Body of pancreas (tissue), 4 donors: Measurements from ENCODE around the gene ZBTB16. TPM values are rescaled to one million over a fixed set of nuclear protein-coding genes. Genes with fewer than 3 reads are reported as not detected.

ENCODE experiments used
- ATAC-seq: fragments of 150-250 bp; one replicate; pipeline ENCODE4 v1.9.1; 2016
- DNase-seq, 4 donors: peaks; one replicate each; pipeline ENCODE4 v3.0.0-alpha.2; 2019
- H3K27ac ChIP-seq, 4 donors: fragments of 200-600 bp; sonication (generic); 1 replicate in 3 of 4; 2 replicates in 1 of 4; pipeline versions ENCODE4 v1.5.1 to v1.6.1; 2016 to 2019; ENCODE audit warnings: mild to moderate bottlenecking in 1 of 4, mixed read lengths in 1 of 4, moderate library complexity in 1 of 4
- H3K27me3 ChIP-seq, 2 donors: fragments of 200-600 bp; sonication (generic); one replicate each; pipeline ENCODE4 v1.6.0; 2016; ENCODE audit warnings: mild to moderate bottlenecking in 1 of 2
- H3K36me3 ChIP-seq, 2 donors: fragments of 200-600 bp; sonication (generic); replicated peaks in 1 of 2; 2 replicates each; pipeline ENCODE4 v1.5.1; 2016; ENCODE audit warnings: low read depth in 2 of 2; ENCODE audit not compliant: insufficient read depth in 1 of 2
- H3K4me1 ChIP-seq: fragments of 200-600 bp; sonication (generic); one replicate; pipeline ENCODE4 v1.6.0; 2016
- H3K4me3 ChIP-seq, 2 donors: fragments of 200-600 bp; sonication (generic); 1 replicate in 1 of 2; 2 replicates in 1 of 2; pipeline ENCODE4 v1.5.1; 2016 to 2019
- H3K9me3 ChIP-seq, 3 donors: fragments of 200-600 bp; sonication (generic); 1 replicate in 2 of 3; 2 replicates in 1 of 3; pipeline ENCODE4 v1.5.1; 2016
- CTCF ChIP-seq, 7 experiments: fragments of 450-650 bp in 4 of 7; fragments of 200-600 bp in 3 of 7; sonication (generic) in 3 of 7; IDR thresholded peaks; one replicate each; pipeline ENCODE4 v1.5.1; 2016 to 2019; ENCODE audit warnings: antibody characterized with exemption in 7 of 7
- POLR2A ChIP-seq, 3 donors: fragments of 450-650 bp; IDR thresholded peaks; one replicate each; pipeline ENCODE4 v1.6.1; 2016; ENCODE audit warnings: antibody characterized with exemption in 3 of 3, mild to moderate bottlenecking in 2 of 3
- WGBS, 2 donors: methylation state at CpG; one replicate each; pipeline ENCODE4 v1.1.5; 2017; 5-methylcytosine and 5-hydroxymethylcytosine counted together
- intact Hi-C: fragments of 100-400 bp; cut with DNase I; formaldehyde crosslinking; loops from one replicate; pipeline ENCODE4 v1.15.1; 2023
- total RNA-seq, 2 donors: library from RNA; depleted of rRNA; stranded (reverse); fragments of >200 nt; gene quantifications; one replicate each; pipeline ENCODE4 v1.1.0, GENCODE V29; 2016

ZBTB16 gene
- total RNA-seq, 2 donors from 2014 or later = 96.5 to 150 TPM

- no peak for DNase-seq
- peaks cover 93% of the 10 kb centered on the region for H3K4me1 ChIP-seq
Observed at GRCh38 chr11:114115451-114115928, 56.0 kb downstream of the ZBTB16 start.

GRCh38 chr11:114116357-114116756 is 56.8 kb downstream of the ZBTB16 start:
- 93 to 94% methylated on average over 5 of the region's 5 CpGs for WGBS, 2 donors
- H3K4me1 ChIP-seq = peaks cover 93% of the 10 kb centered on the region
- no peak overlapping the region for H3K27ac ChIP-seq
- H3K27me3 ChIP-seq = no peaks in the 10 kb centered on the region
- ATAC-seq = no peak
- TF ChIP-seq POLR2A (IDR thresholded peaks at IDR 0.05) = no peak
- no peak for TF ChIP-seq CTCF (IDR thresholded peaks at IDR 0.05)
- intact Hi-C loops = no loop called here
- no peak for DNase-seq
- no peaks in the 10 kb centered on the region for H3K36me3 ChIP-seq
- H3K4me3 ChIP-seq = no peak overlapping the region
- no peaks in the 10 kb centered on the region for H3K9me3 ChIP-seq

More at GRCh38 chr11:114115451-114115928, 56.0 kb downstream of the ZBTB16 start:
- intact Hi-C loops = no loop called here
- Histone ChIP-seq H3K9me3 (no peaks in the 10 kb centered on the region), H3K27ac (no peak overlapping the region), H3K36me3 (no peaks in the 10 kb centered on the region), H3K4me3 (no peak overlapping the region), H3K27me3 (no peaks in the 10 kb centered on the region)
- no peak for ATAC-seq
- no peak for TF ChIP-seq POLR2A (IDR thresholded peaks at IDR 0.05)
- no peak for TF ChIP-seq CTCF (IDR thresholded peaks at IDR 0.05)
- 81 to 87% methylated on average over 14 of the region's 14 CpGs for WGBS, 2 donors

- 94% methylated on average over 3 of the region's 3 CpGs for WGBS, 2 donors
- TF ChIP-seq CTCF (IDR thresholded peaks at IDR 0.05) (no peak), POLR2A (IDR thresholded peaks at IDR 0.05) (no peak)
Observed at GRCh38 chr11:114116800-114117199, 57.3 kb downstream of the ZBTB16 start.

GRCh38 chr11:114120606-114121005 is 61.1 kb downstream of the ZBTB16 start:
- DNase-seq (no peak), ATAC-seq (no peak)
- Histone ChIP-seq H3K36me3 (no peaks in the 10 kb centered on the region), H3K9me3 (no peaks in the 10 kb centered on the region), H3K4me3 (no peak overlapping the region), H3K4me1 (peaks cover 81% of the 10 kb centered on the region), H3K27me3 (no peaks in the 10 kb centered on the region), H3K27ac (no peak overlapping the region)
- no peak for TF ChIP-seq POLR2A (IDR thresholded peaks at IDR 0.05)
- no peak for TF ChIP-seq CTCF (IDR thresholded peaks at IDR 0.05)
- 90 to 96% methylated on average over 8 of the region's 8 CpGs for WGBS, 2 donors
- intact Hi-C loops = no loop called here

More at GRCh38 chr11:114116800-114117199, 57.3 kb downstream of the ZBTB16 start:
- DNase-seq (no peak), ATAC-seq (no peak)
- Histone ChIP-seq H3K4me3 (no peak overlapping the region), H3K36me3 (no peaks in the 10 kb centered on the region), H3K4me1 (peaks cover 93% of the 10 kb centered on the region), H3K9me3 (no peaks in the 10 kb centered on the region), H3K27me3 (no peaks in the 10 kb centered on the region), H3K27ac (no peak overlapping the region)
- intact Hi-C loops = no loop called here

GRCh38 chr11:114121138-114121537 is 61.6 kb downstream of the ZBTB16 start:
- WGBS, 2 donors = 95 to 97% methylated on average over 6 of the region's 6 CpGs
- peaks cover 81% of the 10 kb centered on the region for H3K4me1 ChIP-seq
- intact Hi-C loops = no loop called here
- H3K27ac ChIP-seq = peak overlapping the region in 2 of 4 donors; percentile 21 to 38
- ATAC-seq (no peak), DNase-seq (no peak)
- H3K36me3 ChIP-seq = no peaks in the 10 kb centered on the region
- H3K9me3 ChIP-seq = no peaks in the 10 kb centered on the region
- TF ChIP-seq CTCF (IDR thresholded peaks at IDR 0.05) = no peak
- TF ChIP-seq POLR2A (IDR thresholded peaks at IDR 0.05) = no peak
- no peak overlapping the region for H3K4me3 ChIP-seq
- H3K27me3 ChIP-seq = no peaks in the 10 kb centered on the region
